SK-N-SH treated with all-trans-retinoic acid at 6 μM for 48 hours (cell line): ENCODE results near the gene ARHGEF4.
"Not testable (repeated sequence)": the region's sequence is repeated elsewhere in the genome, so short reads cannot be mapped to it uniquely, and the experiment has no call there.

Experiments used
- ATAC-seq: fragments of 200-7000 bp; cut with Tn5 transposase; 3 replicates; pipeline ENCODE4 v1.9.1; 2020; ENCODE audit warnings: mild to moderate bottlenecking, moderate library complexity
- ARNTL ChIP-seq: fragments of 450-650 bp; formaldehyde crosslinking; IDR thresholded peaks from 2 replicates; pipeline ENCODE4 v1.5.0; 2020; ENCODE audit warnings: low read depth, mild to moderate bottlenecking, moderate library complexity, borderline replicate concordance
- BACH2 ChIP-seq: fragments of 250-450 bp; sonication (Bioruptor Pico); IDR thresholded peaks from 2 replicates; pipeline ENCODE4 v1.9.0; 2021; ENCODE audit warnings: mild to moderate bottlenecking, borderline replicate concordance
- CSDC2 ChIP-seq: fragments of 250-450 bp; sonication (Bioruptor Pico); IDR thresholded peaks from 2 replicates; pipeline ENCODE4 v1.5.0; 2020; ENCODE audit warnings: mild to moderate bottlenecking, moderate library complexity
- CSRNP3 ChIP-seq: fragments of 250-450 bp; sonication (Bioruptor Pico); IDR thresholded peaks from 2 replicates; pipeline ENCODE4 v1.5.1; 2021; ENCODE audit warnings: mild to moderate bottlenecking, moderate library complexity
- GLIS3 ChIP-seq: fragments of 250-450 bp; sonication (Bioruptor Pico); IDR thresholded peaks from 2 replicates; pipeline ENCODE4 v1.5.0; 2020; ENCODE audit warnings: mild to moderate bottlenecking, moderate library complexity
- ISL1 ChIP-seq: fragments of 250-450 bp; sonication (Bioruptor Pico); IDR thresholded peaks from 2 replicates; pipeline ENCODE4 v2.1.2; 2022; ENCODE audit warnings: mild to moderate bottlenecking, moderate library complexity
- OSR1 ChIP-seq: fragments of 250-450 bp; sonication (Bioruptor Pico); IDR thresholded peaks from 2 replicates; pipeline ENCODE4 v1.8.0; 2022; ENCODE audit warnings: moderate library complexity, mild to moderate bottlenecking, inconsistent platforms
- PPARA ChIP-seq: fragments of 250-450 bp; sonication (Bioruptor Pico); IDR thresholded peaks from 2 replicates; pipeline ENCODE4 v1.5.0; 2020; ENCODE audit warnings: mild to moderate bottlenecking, borderline replicate concordance
- RARB ChIP-seq: fragments of 250-450 bp; sonication (Bioruptor Pico); IDR thresholded peaks from 2 replicates; pipeline ENCODE4 v1.8.0; 2021; ENCODE audit warnings: mild to moderate bottlenecking, moderate library complexity
- SNAI2 ChIP-seq: fragments of 250-450 bp; sonication (Bioruptor Pico); IDR thresholded peaks from 2 replicates; pipeline ENCODE4 v1.5.0; 2020; ENCODE audit warnings: mild to moderate bottlenecking, moderate library complexity
- TCF4 ChIP-seq: fragments of 250-450 bp; sonication (Bioruptor Pico); IDR thresholded peaks from 2 replicates; pipeline ENCODE4 v1.8.0; 2021; ENCODE audit warnings: mild to moderate bottlenecking, moderate library complexity, borderline replicate concordance
- TOX ChIP-seq: fragments of 250-450 bp; sonication (Bioruptor Pico); IDR thresholded peaks from 2 replicates; pipeline ENCODE4 v1.8.0; 2021; ENCODE audit warnings: mild to moderate bottlenecking, moderate library complexity, borderline replicate concordance
- ZC3H10 ChIP-seq: fragments of 250-450 bp; sonication (Bioruptor Pico); IDR thresholded peaks from 2 replicates; pipeline ENCODE4 v1.5.1; 2021; ENCODE audit warnings: mild to moderate bottlenecking, moderate library complexity
- ZFP3 ChIP-seq: fragments of 250-450 bp; sonication (Bioruptor Pico); IDR thresholded peaks from 2 replicates; pipeline ENCODE4 v1.5.0; 2020; ENCODE audit warnings: mild to moderate bottlenecking, moderate library complexity
- ZNF565 ChIP-seq: fragments of 450-650 bp; formaldehyde crosslinking; conservative IDR thresholded peaks from 2 replicates; pipeline ENCODE4 v1.5.0; 2020; ENCODE audit warnings: low read depth, mild to moderate bottlenecking, moderate library complexity
- ZNF70 ChIP-seq: fragments of 450-650 bp; formaldehyde crosslinking; IDR thresholded peaks from 2 replicates; pipeline ENCODE4 v1.5.0; 2020; ENCODE audit warnings: mild to moderate bottlenecking, moderate library complexity
- ZNF8 ChIP-seq: fragments of 450-650 bp; formaldehyde crosslinking; IDR thresholded peaks from 2 replicates; pipeline ENCODE4 v1.5.0; 2020; ENCODE audit warnings: mild to moderate bottlenecking, moderate library complexity
- TF ChIP-seq, protein P1 (sequence below): fragments of 250-450 bp; sonication (Bioruptor Pico); IDR thresholded peaks from 2 replicates; pipeline ENCODE4 v1.8.0; 2020; ENCODE audit warnings: mild to moderate bottlenecking, moderate library complexity, borderline replicate concordance
- TF ChIP-seq, protein P2 (sequence below): fragments of 250-450 bp; sonication (Bioruptor Pico); IDR thresholded peaks from 2 replicates; pipeline ENCODE4 v1.8.0; 2021; ENCODE audit warnings: low read depth, mild to moderate bottlenecking, moderate library complexity, borderline replicate concordance
- TF ChIP-seq, protein P3 (sequence below): fragments of 250-450 bp; sonication (Bioruptor Pico); IDR thresholded peaks from 2 replicates; pipeline ENCODE4 v1.5.0; 2020; ENCODE audit warnings: mild to moderate bottlenecking, moderate library complexity

ARHGEF4 gene

DNA sequence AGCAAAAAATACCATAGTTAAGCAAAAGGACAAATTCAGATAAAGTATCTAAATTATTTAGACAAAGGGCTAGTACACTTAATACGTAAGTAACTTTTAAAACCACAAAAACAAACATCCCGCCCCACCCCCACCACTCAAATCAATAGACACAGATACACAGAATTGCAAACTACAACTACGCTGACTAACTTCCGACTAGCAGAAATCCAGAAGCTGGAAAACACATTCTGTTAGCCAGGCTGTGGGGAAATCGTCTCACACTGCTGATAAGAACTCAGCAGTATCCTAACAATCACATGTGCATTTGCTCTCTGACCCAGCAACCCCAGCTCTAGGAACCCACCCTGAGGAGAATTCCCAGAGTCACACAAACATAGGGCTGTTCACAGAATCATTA is 240.0 kb downstream of the ARHGEF4 start:
- TF ChIP-seq ARNTL (no peak), ZNF8 (CRISPR knock-in tag) (no peak), SNAI2 (CRISPR knock-in tag) (no peak), ZNF70 (CRISPR knock-in tag) (no peak), OSR1 (no peak), PPARA (CRISPR knock-in tag) (no peak)
- no peak for ATAC-seq

GRCh38 chr2:131077182-131077846 is 240.6 kb downstream of the ARHGEF4 start:
- TF ChIP-seq, protein P1, sequence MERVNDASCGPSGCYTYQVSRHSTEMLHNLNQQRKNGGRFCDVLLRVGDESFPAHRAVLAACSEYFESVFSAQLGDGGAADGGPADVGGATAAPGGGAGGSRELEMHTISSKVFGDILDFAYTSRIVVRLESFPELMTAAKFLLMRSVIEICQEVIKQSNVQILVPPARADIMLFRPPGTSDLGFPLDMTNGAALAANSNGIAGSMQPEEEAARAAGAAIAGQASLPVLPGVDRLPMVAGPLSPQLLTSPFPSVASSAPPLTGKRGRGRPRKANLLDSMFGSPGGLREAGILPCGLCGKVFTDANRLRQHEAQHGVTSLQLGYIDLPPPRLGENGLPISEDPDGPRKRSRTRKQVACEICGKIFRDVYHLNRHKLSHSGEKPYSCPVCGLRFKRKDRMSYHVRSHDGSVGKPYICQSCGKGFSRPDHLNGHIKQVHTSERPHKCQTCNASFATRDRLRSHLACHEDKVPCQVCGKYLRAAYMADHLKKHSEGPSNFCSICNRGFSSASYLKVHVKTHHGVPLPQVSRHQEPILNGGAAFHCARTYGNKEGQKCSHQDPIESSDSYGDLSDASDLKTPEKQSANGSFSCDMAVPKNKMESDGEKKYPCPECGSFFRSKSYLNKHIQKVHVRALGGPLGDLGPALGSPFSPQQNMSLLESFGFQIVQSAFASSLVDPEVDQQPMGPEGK (CRISPR knock-in tag), result no peak
- TF ChIP-seq, protein P2, sequence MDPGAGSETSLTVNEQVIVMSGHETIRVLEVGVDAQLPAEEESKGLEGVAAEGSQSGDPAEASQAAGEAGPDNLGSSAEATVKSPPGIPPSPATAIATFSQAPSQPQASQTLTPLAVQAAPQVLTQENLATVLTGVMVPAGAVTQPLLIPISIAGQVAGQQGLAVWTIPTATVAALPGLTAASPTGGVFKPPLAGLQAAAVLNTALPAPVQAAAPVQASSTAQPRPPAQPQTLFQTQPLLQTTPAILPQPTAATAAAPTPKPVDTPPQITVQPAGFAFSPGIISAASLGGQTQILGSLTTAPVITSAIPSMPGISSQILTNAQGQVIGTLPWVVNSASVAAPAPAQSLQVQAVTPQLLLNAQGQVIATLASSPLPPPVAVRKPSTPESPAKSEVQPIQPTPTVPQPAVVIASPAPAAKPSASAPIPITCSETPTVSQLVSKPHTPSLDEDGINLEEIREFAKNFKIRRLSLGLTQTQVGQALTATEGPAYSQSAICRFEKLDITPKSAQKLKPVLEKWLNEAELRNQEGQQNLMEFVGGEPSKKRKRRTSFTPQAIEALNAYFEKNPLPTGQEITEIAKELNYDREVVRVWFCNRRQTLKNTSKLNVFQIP (CRISPR knock-in tag), result no peak
- TF ChIP-seq ARNTL (no peak), BACH2 (CRISPR knock-in tag) (no peak), ZNF70 (CRISPR knock-in tag) (no peak), TCF4 (CRISPR knock-in tag) (no peak), OSR1 (no peak), ISL1 (CRISPR knock-in tag) (no peak), CSRNP3 (CRISPR knock-in tag) (no peak), ZNF8 (CRISPR knock-in tag) (no peak), RARB (no peak), GLIS3 (CRISPR knock-in tag) (no peak), CSDC2 (CRISPR knock-in tag) (no peak), ZNF565 (CRISPR knock-in tag) (no peak)
- TF ChIP-seq, protein P3, sequence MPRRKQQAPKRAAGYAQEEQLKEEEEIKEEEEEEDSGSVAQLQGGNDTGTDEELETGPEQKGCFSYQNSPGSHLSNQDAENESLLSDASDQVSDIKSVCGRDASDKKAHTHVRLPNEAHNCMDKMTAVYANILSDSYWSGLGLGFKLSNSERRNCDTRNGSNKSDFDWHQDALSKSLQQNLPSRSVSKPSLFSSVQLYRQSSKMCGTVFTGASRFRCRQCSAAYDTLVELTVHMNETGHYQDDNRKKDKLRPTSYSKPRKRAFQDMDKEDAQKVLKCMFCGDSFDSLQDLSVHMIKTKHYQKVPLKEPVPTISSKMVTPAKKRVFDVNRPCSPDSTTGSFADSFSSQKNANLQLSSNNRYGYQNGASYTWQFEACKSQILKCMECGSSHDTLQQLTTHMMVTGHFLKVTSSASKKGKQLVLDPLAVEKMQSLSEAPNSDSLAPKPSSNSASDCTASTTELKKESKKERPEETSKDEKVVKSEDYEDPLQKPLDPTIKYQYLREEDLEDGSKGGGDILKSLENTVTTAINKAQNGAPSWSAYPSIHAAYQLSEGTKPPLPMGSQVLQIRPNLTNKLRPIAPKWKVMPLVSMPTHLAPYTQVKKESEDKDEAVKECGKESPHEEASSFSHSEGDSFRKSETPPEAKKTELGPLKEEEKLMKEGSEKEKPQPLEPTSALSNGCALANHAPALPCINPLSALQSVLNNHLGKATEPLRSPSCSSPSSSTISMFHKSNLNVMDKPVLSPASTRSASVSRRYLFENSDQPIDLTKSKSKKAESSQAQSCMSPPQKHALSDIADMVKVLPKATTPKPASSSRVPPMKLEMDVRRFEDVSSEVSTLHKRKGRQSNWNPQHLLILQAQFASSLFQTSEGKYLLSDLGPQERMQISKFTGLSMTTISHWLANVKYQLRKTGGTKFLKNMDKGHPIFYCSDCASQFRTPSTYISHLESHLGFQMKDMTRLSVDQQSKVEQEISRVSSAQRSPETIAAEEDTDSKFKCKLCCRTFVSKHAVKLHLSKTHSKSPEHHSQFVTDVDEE (CRISPR knock-in tag), result no peak
- ATAC-seq, result no peak

- TF ChIP-seq ZFP3 (CRISPR knock-in tag), result no peak
- TF ChIP-seq ZNF8 (CRISPR knock-in tag), result no peak
- TF ChIP-seq ZNF70 (CRISPR knock-in tag), result no peak
- TF ChIP-seq OSR1, result no peak
- TF ChIP-seq, protein P2 (CRISPR knock-in tag), result no peak
- TF ChIP-seq PPARA (CRISPR knock-in tag), result no peak
- TF ChIP-seq GLIS3 (CRISPR knock-in tag), result no peak
- TF ChIP-seq, protein P3 (CRISPR knock-in tag), result no peak
- no peak for TF ChIP-seq ARNTL
- TF ChIP-seq TOX, result no peak
- TF ChIP-seq ZC3H10 (CRISPR knock-in tag), result no peak
- no peak for ATAC-seq
Observed at GRCh38 chr2:131077966-131078365, 241.3 kb downstream of the ARHGEF4 start.

- not testable (repeated sequence) for ATAC-seq
Observed at GRCh38 chr2:131079931-131080330, 243.2 kb downstream of the ARHGEF4 start.
